ENCODE data around the gene TMEM132D.

The TMEM132D gene

DNA sequence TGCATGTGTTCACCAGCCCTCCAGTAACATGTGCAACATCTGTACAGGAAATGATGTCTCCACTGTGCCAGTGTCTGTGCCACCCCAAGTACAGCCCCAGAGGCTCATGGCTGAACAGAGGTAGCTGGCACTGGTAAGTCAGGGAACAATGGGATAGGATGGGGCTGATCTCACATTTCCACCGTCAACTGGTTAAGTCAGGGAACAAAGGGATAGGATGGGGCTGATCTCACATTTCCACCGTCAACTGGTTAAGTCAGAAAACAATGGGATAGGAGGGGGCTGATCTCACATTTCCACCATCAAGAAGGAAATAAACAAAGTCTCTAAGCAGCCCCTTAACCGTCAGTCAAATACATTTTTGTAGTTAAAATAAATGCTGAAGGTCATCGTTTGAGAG lies 246.6 kb downstream of the TMEM132D start:
- DNase-seq = no peak

DNA sequence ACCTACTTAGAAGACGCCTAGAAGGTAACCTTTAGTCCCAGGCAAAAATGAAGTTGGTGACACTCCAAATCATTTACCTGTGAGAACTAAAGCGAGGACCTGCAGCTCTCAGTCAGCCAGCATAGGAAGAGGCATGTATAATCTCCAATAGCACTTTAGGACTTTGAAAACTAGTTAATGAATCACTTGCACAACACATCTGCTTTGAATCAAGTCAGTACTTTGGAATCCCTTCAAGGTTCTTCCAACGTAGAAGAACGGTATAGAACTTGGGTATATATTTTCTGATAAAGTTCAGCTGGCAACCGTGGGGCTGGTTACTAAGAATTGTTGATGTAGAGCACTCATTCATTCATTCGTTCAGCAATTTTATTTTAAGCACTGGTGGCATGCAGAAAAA lies 251.9 kb downstream of the TMEM132D start:
- DNase-seq = no peak

DNA sequence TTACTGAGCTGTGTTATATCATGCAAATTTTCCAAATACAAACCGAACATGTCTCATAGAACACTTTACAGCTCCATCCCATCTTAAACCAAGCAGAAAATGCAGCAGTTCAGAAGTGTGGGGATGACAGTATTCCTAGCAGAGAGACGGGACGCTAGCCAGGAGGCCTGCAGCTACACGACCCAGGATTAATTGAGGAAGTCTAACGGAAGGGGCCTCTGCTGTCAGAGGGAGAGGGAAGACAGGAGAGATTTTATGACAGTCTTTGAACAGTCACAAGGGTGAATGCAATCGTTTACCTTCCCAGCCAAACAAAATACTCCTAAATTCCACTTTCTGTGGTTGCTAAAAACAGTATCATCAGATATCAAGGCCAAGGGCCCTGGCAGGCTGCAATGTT lies 261.9 kb downstream of the TMEM132D start:
- no peak for DNase-seq

DNA sequence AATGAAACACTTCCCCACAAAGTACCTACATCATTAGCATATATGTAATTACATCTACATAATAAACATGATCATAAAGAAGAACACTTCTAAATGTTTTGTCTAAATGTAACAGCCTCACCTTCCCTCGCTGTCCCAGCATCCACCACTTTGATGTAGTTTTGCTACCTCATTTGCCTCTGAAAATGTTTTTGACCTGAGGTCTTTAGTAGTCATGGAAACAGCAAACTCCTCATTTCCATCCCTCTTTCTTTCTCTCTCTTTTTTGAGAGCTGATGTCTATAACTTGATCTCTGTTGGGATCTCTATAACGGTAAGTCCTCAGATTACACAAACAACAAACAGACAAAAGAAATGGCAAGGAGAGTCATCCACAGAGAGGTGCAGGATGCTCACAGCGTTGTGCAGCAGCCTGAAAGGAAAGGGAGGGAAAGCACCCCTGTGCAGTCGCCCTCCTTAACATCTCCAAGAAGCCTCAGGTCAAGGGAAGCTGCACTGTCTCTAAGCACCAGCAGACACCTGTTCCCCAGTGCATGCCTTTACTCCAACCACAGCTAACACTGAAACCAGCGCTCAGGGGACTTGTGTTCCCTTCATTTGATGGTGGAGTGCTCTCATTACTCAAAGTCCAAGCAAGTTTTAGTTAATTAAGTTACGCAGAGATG lies 268.7 kb downstream of the TMEM132D start:
- DNase-seq = no peak

DNA sequence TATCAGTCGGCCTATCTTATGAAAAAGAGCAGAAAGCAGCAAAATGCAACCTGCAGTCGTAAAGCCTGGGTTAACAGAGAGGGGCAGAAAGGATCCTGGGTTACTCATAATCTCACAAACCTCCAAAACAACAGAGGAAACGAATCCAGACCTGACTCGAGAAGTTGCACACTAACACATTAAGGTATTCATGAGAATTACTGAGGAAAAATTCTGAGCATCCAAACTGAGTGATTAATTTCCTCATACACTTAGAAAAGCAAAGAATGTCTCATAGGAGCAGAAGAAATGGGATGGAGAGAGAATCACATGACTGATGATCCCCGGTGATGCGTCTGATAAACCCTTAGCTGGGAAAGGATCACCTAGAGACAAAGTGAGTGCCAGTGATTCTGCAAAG lies 272.5 kb downstream of the TMEM132D start:
- no peak for DNase-seq

DNA sequence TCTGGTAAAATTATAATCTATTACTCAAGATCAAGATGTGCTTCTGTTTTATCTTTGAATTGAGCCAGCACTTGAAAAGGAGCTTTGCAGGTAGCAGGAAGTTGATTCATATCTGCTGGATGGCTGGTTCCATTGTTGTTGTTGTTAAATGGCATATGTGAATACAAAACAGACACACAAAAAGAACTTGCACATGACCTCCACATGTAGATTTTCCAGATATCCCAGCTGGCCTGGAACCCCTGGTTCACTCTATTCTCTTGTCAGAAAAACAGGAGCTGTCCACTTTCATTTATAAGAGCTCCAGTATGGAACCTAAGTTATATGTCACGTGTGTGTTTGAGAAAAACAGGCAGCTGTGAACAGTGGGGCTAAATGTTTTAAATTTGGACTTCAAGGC lies 273.9 kb downstream of the TMEM132D start:
- no peak for DNase-seq

DNA sequence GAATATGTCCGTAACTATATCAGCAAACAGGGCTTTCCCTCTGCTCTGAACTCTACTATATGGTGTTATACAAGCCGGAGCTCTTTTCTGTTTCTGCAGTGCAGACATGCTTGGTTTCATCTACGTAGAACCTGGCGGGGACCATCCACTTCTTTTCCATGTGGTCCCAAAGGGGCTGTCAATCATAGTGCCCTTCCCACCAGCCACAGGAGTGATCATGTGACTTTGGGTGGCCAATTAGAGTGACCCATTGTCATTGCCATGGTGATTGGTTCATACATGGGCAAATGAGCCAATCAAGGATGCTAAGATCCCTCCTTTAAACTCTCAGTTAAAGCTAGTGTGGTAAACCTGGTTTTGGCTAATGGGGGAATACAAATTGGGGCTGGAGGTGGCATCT lies 281.3 kb downstream of the TMEM132D start:
- DNase-seq = no peak

DNA sequence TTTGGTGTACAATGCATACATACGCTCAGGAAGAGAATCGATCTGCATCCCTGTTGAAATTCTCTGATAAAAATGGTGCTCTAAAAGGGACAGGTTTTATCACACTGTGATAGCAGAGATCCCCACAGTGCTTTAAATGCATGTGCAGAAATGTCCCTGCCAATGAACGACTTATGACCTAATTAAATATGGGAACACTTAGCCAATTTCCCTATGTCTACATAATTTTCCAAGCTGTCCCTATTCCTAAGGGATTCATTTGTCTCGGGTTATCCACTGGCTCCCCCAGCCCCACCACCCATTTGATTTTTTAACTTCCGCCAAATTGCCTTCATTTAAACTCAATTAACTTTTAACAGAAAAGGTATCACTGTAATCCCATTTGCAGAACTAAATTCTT lies 284.6 kb downstream of the TMEM132D start:
- DNase-seq = no peak

DNA sequence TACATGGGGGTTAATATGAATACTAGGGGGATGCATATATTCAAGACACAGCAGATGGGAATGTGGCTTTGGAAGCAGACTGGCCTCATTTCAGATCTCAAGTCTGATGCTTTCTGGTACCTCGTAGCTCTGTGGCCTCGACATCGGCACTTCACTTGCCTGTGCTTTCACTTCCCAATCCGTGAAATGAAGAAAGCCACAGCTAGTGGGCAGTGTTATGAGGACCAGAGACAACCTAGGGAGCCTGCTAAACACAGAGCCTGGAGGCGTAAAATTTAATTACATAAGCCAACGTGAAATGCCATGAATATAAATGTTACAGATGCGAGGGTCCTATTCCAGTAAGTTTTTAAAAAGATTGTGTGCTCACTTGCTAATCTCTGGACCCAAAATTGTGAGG lies 286.0 kb downstream of the TMEM132D start:
- DNase-seq = no peak

DNA sequence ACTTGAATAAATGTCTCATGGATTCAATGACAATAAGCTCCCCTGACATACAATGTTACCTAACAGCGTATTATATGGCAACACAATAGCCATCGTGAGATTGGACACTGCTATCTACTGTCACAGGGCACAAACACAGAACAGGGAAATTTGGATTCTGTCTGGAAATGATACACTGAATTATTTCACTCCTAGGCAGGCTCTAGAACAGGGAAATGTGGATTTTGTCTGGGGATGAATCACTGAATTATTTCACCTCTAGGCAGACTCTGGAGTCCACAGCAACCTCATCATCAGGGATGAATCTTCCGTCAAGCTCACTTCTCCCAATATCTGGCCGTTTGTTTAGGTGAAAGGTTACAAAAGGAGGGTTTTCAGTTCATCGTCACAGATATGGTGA lies 288.8 kb downstream of the TMEM132D start:
- no peak for DNase-seq

DNA sequence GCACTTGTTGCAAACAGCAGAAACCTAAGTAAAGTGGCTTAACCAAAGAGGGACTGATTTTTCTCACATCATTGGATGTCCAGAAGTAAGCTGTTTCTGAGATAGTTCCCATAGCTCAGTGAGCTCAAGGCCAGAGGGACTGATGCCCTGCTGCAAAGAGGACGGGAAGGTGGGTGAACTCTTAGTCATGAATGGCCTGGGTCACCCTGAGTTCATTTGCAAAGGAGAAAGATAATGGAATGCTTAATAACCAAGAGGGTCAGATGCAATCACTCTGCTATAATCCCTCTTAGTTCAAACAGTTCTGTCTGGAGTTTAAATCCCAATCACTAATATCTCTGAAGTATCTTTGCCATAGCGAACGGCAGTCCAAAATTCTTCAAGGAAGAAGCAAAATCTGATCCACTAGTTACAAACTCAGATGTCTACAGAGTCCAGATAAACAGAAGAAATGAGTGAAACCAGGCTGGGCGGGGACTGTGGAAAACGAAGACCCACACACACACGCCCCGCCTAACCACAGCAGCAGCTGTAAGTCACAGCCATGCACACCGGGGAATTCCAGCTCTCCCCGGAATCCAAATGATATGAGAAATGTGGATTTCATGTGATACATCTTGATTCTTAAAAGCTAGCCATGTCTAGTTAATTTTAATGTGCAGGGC lies 289.5 kb downstream of the TMEM132D start:
- no peak for DNase-seq

DNA sequence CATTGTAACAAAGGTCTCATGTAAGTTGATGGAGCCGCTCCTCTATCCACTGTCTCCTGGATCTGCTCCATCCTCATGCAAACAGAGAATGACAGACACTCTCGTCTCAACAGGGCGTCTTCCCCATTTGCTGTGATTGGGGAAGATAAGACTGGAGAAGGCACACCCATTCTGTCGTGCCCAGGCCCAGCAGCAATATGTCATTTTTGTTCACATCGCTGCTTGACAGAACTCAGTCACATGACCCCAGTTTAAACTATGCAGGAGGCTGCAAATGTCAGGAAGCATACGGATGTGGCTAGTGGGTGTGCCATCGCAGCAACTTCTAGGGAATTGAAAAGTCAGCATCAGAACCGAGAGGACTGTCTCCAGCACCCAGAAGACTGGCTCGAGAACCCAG lies 290.5 kb downstream of the TMEM132D start:
- DNase-seq = no peak

DNA sequence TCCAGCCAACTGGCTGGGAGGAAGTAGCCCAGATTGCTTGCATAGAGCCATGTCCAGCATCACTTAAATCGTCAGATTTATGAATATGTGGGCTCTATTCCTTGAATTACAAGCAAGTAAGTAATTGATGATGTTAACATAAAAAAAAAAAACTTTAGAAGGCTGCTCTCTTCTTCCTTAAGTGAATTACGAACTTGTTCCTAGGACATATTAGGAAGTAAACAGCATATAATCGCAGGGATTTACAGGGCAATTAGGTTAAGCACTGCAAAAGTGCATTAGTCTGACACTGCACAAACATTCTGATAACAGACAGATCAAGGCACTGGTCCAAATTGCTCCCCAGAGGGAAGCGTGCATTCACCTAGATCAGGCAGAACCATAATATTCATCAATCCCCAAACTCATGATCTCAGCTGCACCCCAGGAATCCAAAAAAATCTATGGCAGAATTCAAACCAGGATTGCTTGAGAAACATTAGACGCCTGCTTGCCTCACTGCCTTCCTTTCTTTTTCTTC lies 293.2 kb downstream of the TMEM132D start:
- no peak for DNase-seq

DNA sequence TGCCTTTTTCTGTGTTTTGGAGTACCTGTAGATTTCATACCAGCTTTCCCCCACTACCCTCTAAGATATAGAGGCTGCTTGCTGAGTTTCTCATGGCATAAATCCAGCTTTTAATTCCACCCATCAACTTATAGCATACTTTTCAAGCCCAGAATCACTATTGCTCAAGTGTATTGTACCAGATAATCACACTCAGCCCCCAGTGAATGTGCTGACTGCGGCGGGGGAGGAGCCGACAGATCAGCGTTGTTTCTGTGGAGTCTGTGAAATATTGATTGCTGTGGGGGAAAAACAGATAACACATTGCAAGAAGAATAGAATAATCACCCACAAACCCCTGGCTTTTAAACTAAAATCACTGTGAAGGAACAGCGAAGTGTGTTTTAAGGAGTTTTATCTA lies 296.1 kb downstream of the TMEM132D start:
- no peak for DNase-seq

DNA sequence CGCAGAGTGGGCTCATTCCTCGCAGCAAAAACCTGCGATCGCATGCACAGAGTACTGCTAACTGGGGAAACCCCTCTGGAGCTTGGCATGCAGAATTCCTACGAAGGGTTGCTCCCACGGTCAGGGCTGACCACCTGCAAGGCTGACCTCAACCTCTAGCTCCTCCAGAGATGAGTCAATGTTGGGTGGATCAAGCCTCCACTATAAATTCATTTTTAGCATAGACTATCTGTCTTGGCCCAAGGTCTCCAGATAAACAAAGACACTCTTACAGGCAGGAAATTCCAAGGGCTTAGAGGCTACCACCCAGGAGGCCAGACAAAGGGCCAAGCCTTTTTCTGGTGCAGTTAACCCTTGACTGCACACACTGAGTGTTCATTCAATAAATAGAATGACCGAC lies 296.5 kb downstream of the TMEM132D start:
- DNase-seq = no peak

DNA sequence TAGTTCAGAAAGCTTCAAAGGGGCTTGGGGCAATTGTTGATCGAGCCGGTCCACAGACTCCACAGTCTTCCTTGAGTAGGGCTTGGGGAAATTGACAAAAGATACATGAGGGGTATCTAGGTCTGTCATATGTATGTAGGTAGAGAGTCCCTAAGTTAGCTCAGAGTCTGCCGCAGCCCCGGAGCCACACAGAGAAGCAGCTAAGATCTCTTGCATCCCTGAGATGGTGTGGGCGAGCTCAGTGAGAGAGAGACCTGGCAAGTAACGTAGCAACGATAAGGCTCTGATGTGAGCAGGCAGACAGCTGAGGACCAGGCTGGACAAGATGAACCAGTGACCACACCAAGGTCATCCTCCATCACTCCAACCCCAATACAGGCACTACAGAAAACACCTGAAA lies 297.6 kb downstream of the TMEM132D start:
- DNase-seq = no peak

DNA sequence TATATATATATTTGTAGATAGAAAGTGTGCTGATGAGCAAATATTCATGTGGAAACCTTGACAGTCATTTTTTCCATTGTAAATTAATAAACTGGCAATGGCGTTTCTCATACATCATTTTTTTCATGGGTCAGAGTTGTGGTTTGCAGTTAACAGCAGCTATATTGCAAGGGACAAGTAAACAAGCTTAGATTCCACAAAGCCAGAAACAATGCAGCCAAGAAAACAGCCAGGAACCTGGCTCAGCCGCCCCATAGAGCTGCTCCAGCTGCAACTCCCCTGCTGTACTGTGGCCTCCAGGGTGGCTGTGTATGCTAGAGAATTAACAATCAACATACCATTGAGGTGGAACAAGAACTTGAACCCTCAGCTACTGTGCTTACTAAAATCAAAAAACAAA lies 298.2 kb downstream of the TMEM132D start:
- no peak for DNase-seq

DNA sequence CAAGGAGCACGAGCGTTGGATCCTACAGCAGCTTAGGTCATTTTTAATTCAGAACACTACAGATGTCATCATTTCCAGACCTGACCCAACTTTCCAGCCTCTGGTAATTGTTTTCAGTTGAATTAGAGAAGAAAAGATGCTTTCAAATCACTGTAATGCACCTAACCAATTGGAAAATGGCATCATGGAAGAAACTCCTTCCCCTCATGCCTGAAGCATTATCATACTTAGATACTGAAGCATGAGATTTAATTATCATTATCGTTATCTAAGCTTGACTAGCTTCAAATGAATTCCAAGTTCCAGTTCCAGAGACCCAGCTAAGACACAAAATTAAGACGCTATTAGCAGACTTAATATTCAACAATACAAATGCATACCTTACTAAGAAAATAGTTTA lies 299.3 kb downstream of the TMEM132D start:
- no peak for DNase-seq

DNA sequence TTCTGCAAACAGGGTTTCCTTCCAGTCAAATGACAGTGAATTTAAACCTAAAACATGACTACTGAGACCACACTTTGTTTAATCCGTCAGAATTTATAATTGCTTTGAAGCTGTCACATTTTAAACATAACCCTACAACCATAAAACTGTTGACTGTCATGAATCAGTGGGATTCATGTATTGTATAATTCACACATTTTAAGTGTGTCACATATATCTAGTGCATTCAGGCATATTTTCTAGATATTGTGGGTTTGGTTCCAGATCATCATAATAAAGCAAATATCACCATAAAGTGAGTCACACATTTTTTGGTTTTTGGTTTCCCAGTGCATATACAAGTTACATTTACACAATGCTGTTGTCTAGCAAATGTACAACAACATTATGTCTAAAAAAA lies 304.4 kb downstream of the TMEM132D start:
- DNase-seq = no peak

DNA sequence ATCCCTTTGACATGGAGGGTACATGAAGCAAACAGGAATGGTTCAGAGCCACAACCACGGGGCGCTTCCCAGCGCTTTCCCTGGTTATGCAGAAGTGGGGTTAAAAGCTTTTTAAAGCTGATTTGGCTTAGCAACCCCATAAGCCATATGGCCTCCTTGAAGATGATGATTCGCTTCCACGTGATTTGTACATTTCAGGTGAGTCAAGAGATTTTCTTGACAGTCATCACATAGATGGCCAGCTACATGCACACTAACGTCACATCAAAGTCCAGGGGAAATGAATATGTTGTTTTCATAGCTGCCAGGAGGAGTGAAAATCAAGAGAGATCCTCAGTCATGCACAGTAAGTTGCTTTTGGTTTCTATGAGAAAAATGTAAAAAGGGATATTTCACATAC lies 309.7 kb downstream of the TMEM132D start:
- DNase-seq = no peak

DNA sequence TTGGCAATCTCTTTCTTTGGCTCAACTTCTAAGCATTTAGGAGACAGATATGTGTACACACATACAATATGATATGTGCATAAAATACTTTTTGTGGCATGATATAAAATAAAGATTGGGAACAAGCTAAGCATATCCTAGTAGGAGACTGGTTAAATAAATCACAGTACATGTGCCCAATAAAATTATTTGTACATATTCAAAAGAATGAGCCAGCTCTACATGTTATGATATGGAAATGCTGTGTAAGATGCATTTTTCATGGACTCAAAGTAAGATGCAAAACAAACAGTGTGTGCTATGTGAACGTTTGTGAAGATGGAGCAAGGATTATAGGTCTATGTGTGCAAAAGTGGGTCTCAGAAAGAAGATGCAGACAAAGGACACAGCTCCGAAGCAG lies 311.4 kb downstream of the TMEM132D start:
- DNase-seq = no peak

DNA sequence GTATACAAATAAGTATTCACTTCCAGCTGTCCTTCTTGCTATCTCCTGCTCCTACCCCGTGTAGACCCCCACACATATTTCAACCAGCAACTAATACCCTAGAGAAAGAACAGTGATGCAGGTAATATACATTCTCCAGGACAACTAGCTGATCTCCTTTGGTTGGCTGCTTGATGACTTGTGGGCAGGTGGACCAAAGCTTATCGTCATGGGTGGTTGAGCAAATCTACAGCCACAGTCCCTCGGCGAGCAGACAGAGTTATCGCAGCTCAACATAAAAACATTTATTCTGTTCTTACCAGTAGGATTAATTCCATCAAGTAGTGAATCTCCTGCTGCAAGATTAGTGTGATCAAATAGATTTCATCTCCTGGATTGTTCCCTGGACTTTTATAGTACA lies 314.3 kb downstream of the TMEM132D start:
- no peak for DNase-seq

DNA sequence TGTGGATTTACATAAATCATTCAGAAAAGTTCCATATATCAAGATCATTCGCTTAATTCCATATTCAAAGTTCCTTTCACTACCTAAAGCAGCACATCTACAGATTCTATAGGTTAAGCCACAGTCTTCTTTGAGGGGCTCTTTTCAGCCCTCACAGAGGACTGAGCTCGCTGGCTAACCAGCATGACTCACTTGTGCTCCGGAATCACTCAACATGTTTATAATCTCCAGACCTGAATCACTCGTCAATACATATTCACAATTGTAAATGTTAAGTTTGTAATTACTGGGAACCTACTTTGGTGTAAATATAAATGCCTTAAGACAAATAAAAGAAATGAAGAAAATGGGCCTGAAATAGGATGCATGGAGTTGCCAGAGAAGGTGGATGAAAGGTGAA lies 315.7 kb downstream of the TMEM132D start:
- DNase-seq = no peak

DNA sequence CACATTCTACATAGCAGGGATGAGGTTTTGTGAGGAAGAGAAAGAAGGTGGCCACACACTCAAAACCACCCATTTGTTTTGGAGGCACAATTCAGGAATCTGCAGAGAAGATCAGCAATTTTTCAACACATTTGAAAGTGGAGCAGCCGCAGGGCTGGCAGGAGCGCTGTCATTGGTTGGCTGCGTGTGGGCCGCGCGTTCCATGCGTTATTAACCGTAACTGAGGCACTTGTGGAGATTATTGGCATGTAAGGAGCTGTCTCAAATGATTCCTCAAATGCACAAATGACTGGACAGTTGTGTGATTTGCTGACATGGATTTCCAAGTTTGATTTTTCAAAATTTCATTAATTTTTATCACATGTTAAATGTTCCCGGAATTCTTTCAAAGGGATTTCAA lies 318.5 kb downstream of the TMEM132D start:
- DNase-seq = no peak

DNA sequence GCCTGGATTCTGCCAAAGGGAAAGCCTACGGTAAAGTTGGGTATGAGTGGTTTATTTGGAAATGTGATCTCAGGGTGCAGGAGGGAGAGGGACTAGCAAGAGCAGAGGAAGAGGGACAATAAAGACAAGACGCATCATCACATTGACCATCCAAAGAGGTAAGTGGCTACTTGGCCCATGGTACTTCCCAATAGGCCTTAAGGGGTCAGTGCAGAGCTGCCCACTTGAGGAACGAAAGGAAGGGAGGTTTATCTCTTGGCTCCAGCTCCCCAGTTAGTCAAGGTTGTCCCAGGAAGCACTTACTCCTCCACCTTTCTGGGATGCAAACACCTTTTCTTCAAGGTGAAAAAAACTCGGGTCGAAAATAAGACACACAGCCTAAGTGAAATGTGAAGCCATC lies 323.9 kb downstream of the TMEM132D start:
- DNase-seq = no peak
